GM12878 (cell line): ENCODE results near the gene DKC1. TPM values are rescaled to one million over a fixed set of nuclear protein-coding genes. Genes with fewer than 3 reads are reported as not detected.

Experiments used
- ATAC-seq: fragments of 200-7000 bp; cut with Tn5 transposase; 3 replicates; pipeline ENCODE4 v1.9.1; 2020; ENCODE audit warnings: mild to moderate bottlenecking, moderate library complexity
- BruUV-seq: library from RNA; stranded (reverse); fragments of 400-500 nt; replicated peaks from 2 replicates; lab custom pipeline; 2021; lab: Mats Ljungman, UMichigan
- CTCF ChIA-PET: fragments of 300-600 bp; sonication (Branson Sonifier 250); formaldehyde crosslinking; extraction: SDS; loops from one replicate; lab custom pipeline; 2021; ENCODE audit warnings: inconsistent platforms; lab: Yijun Ruan, JAX
- POLR2A ChIA-PET: fragments of 350-600 bp; formaldehyde crosslinking; extraction: SDS; loops from one replicate; lab custom pipeline; 2021; ENCODE audit warnings: inconsistent platforms; lab: Charles Lee
- RAD21 ChIA-PET: fragments of 300-600 bp; sonication (Branson Sonifier 250); formaldehyde crosslinking; loops from one replicate; lab custom pipeline; 2023; ENCODE audit warnings: antibody characterized with exemption; ENCODE audit not compliant: unreplicated experiment; lab: Charles Lee
- SMC1A ChIA-PET: fragments of 300-600 bp; sonication (Branson Sonifier 250); formaldehyde crosslinking; loops from one replicate; lab custom pipeline; 2023; ENCODE audit not compliant: unreplicated experiment, uncharacterized antibody; lab: Charles Lee
- DNase-seq: peaks from one replicate; pipeline ENCODE4 v3.0.0-alpha.2; 2011; ENCODE audit warnings: low read depth, low spot score
- FAIRE-seq: peaks from 3 replicates; lab custom pipeline; 2011; peaks lifted over from hg19 to GRCh38; lab: Jason Lieb, UNC
- H2AFZ ChIP-seq: 2 replicates; pipeline ENCODE4 v1.6.0; 2011; ENCODE audit warnings: low read depth, low read length, control low read depth; ENCODE audit not compliant: control insufficient read depth
- H3K27ac ChIP-seq: 2 replicates; pipeline ENCODE4 v1.5.1; 2011; ENCODE audit warnings: control low read depth; ENCODE audit not compliant: control insufficient read depth, insufficient read depth
- H3K27me3 ChIP-seq, 2 experiments: replicated peaks in 1 of 2; 2 replicates each; pipeline versions ENCODE4 v1.6.0 to v1.6.1; 2011; ENCODE audit warnings: low read length in 1 of 2; ENCODE audit not compliant: control insufficient read depth in 2 of 2, insufficient read depth in 2 of 2
- H3K36me3 ChIP-seq, 2 experiments: 2 replicates each; pipeline ENCODE4 v1.5.1; 2011; ENCODE audit warnings: low read length in 1 of 2; ENCODE audit not compliant: control insufficient read depth in 2 of 2, insufficient read depth in 2 of 2
- H3K4me1 ChIP-seq: 2 replicates; pipeline ENCODE4 v1.6.1; 2011; ENCODE audit warnings: mild to moderate bottlenecking, low read length, moderate library complexity, mixed read lengths; ENCODE audit not compliant: control insufficient read depth, insufficient read depth
- H3K4me2 ChIP-seq: 2 replicates; pipeline ENCODE4 v1.6.0; 2011; ENCODE audit warnings: control low read depth; ENCODE audit not compliant: control insufficient read depth, insufficient read depth
- H3K4me3 ChIP-seq: fragments of 200-600 bp; sonication (generic); 2 replicates; pipeline ENCODE4 v1.5.1; 2016
- H3K79me2 ChIP-seq: 2 replicates; pipeline ENCODE4 v1.6.0; 2011; ENCODE audit warnings: low read length; ENCODE audit not compliant: control insufficient read depth, insufficient read depth
- H3K9ac ChIP-seq: 2 replicates; pipeline ENCODE4 v1.8.0; 2011; ENCODE audit warnings: low read length, control low read depth, mixed read lengths; ENCODE audit not compliant: control insufficient read depth, insufficient read depth
- H3K9me3 ChIP-seq: replicated peaks from 3 replicates; pipeline ENCODE4 v1.5.1; 2011; ENCODE audit warnings: mild to moderate bottlenecking, low read length; ENCODE audit not compliant: control insufficient read depth, insufficient read depth
- H4K20me1 ChIP-seq: 2 replicates; pipeline ENCODE4 v1.6.0; 2011; ENCODE audit not compliant: control insufficient read depth, insufficient read depth
- CHD4 ChIP-seq: fragments of 200-600 bp; sonication (generic); IDR thresholded peaks from 2 replicates; pipeline ENCODE4 v1.6.1; 2016; ENCODE audit warnings: mild to moderate bottlenecking
- ETV6 ChIP-seq, 2 experiments: fragments of 450-650 bp in 1 of 2; IDR thresholded peaks in 1 of 2; conservative IDR thresholded peaks in 1 of 2; 2 replicates each; pipeline ENCODE4 v1.6.1; 2014; ENCODE audit warnings: antibody characterized with exemption in 1 of 2, borderline replicate concordance in 1 of 2, low read depth in 1 of 2, mild to moderate bottlenecking in 1 of 2, moderate library complexity in 1 of 2
- FOXK2 ChIP-seq: fragments of 450-650 bp; IDR thresholded peaks from 2 replicates; pipeline ENCODE4 v1.6.1; 2017; ENCODE audit warnings: mild to moderate bottlenecking, moderate library complexity
- IRF5 ChIP-seq: fragments of 450-650 bp; IDR thresholded peaks from 2 replicates; pipeline ENCODE4 v1.6.1; 2017; ENCODE audit warnings: borderline replicate concordance
- KAT2A ChIP-seq: conservative IDR thresholded peaks from 2 replicates; pipeline ENCODE4 v1.6.1; 2011; ENCODE audit warnings: low read depth, low read length; ENCODE audit not compliant: control insufficient read depth
- MTA3 ChIP-seq: IDR thresholded peaks from 2 replicates; pipeline ENCODE4 v1.6.1; 2012; ENCODE audit warnings: low read length, inconsistent platforms, borderline replicate concordance
- MYC ChIP-seq: IDR thresholded peaks from 2 replicates; pipeline ENCODE4 v1.6.1; 2011; ENCODE audit warnings: mild to moderate bottlenecking, low read length, moderate library complexity, inconsistent platforms; ENCODE audit not compliant: insufficient read depth, insufficient replicate concordance, insufficient read length, severe bottlenecking
- NFYA ChIP-seq: IDR thresholded peaks from 2 replicates; pipeline ENCODE4 v1.6.1; 2011; ENCODE audit warnings: low read depth, mild to moderate bottlenecking, low read length, improper control_type of control experiment, borderline replicate concordance
- PAX5 ChIP-seq: IDR thresholded peaks from 2 replicates; pipeline ENCODE4 v1.6.1; 2011; ENCODE audit warnings: low read depth, low read length, borderline replicate concordance
- PAX8 ChIP-seq: fragments of 450-650 bp; IDR thresholded peaks from 2 replicates; pipeline ENCODE4 v1.6.1; 2017; ENCODE audit warnings: mild to moderate bottlenecking, moderate library complexity
- PKNOX1 ChIP-seq: fragments of 450-650 bp; IDR thresholded peaks from 2 replicates; pipeline ENCODE4 v1.6.1; 2016; ENCODE audit warnings: mild to moderate bottlenecking
- POU2F2 ChIP-seq: IDR thresholded peaks from 3 replicates; pipeline ENCODE4 v1.6.1; 2011; ENCODE audit warnings: low read depth, mild to moderate bottlenecking, low read length, borderline replicate concordance
- RELB ChIP-seq: fragments of 450-650 bp; IDR thresholded peaks from 2 replicates; pipeline ENCODE4 v1.6.1; 2017; ENCODE audit warnings: low read depth, mild to moderate bottlenecking, moderate library complexity
- SIX5 ChIP-seq: IDR thresholded peaks from 2 replicates; pipeline ENCODE4 v1.6.1; 2011; ENCODE audit warnings: mild to moderate bottlenecking, low read depth, low read length, moderate library complexity; ENCODE audit not compliant: severe bottlenecking
- SRF ChIP-seq, 2 experiments: IDR thresholded peaks; 2 replicates each; pipeline ENCODE4 v1.6.1; 2011; ENCODE audit warnings: low read depth in 2 of 2, low read length in 2 of 2, mild to moderate bottlenecking in 1 of 2, moderate library complexity in 1 of 2
- STAT3 ChIP-seq: IDR thresholded peaks from 2 replicates; pipeline ENCODE4 v1.6.1; 2011; ENCODE audit warnings: low read depth, low read length, improper control_type of control experiment
- TARDBP ChIP-seq: IDR thresholded peaks from 2 replicates; pipeline ENCODE4 v1.6.1; 2016; ENCODE audit warnings: borderline replicate concordance
- TCF3 ChIP-seq: IDR thresholded peaks from 2 replicates; pipeline ENCODE4 v1.6.1; 2012; ENCODE audit warnings: low read depth, mild to moderate bottlenecking, low read length, borderline replicate concordance; ENCODE audit not compliant: insufficient read depth
- USF1 ChIP-seq: IDR thresholded peaks from 2 replicates; pipeline ENCODE4 v1.6.1; 2011; ENCODE audit warnings: borderline replicate concordance, low read depth, mild to moderate bottlenecking, moderate library complexity, mixed read lengths, low read length; ENCODE audit not compliant: insufficient read depth; ENCODE audit errors: extremely low read length
- YY1 ChIP-seq: IDR thresholded peaks from 2 replicates; pipeline ENCODE4 v1.6.1; 2011; ENCODE audit warnings: low read depth, mild to moderate bottlenecking, low read length
- WGBS: methylation state at CpG from one replicate; pipeline ENCODE4 v1.1.6; 2016; ENCODE audit warnings: low lambda C conversion rate; ENCODE audit not compliant: insufficient replicate concordance, insufficient coverage; ENCODE audit errors: missing lambda C conversion rate; 5-methylcytosine and 5-hydroxymethylcytosine counted together
- in situ Hi-C: fragments of 300-500 bp; cut with MboI; formaldehyde crosslinking; loops from 9 replicates; pipeline ENCODE4 v1.14.3; 2018; ENCODE audit warnings: mixed read lengths
- intact Hi-C: fragments of 100-400 bp; cut with micrococcal nuclease; formaldehyde crosslinking; loops from one replicate; pipeline ENCODE4 v1.14.2; 2022; ENCODE audit not compliant: unreplicated experiment
- polyA plus RNA-seq, 11 experiments: library from polyadenylated mRNA; depleted of rRNA in 4 of 11; unstranded in 6 of 11; stranded (reverse) in 5 of 11; fragments of >200 nt; fragmentation: Nextera tagmentation in 4 of 11; fragmentation: Illumina TruSeq in 1 of 11; extraction: Ambion mirVana in 4 of 11; extraction: Trizol in 1 of 11; gene quantifications; 1 replicate in 1 of 11; 2 replicates in 10 of 11; pipeline versions ENCODE4 v1.2.1 to v1.2.3, GENCODE V29; 2011 to 2016; ENCODE audit warnings: inconsistent platforms in 2 of 11, missing spikeins in 2 of 11, low read depth in 1 of 11
- total RNA-seq, 4 experiments: library from RNA; depleted of rRNA in 3 of 4; stranded (reverse); fragments of >200 nt in 3 of 4; fragmentation: Illumina TruSeq in 1 of 4; extraction: Trizol in 1 of 4; gene quantifications; 2 replicates each; pipeline versions ENCODE4 v1.2.1 to v1.2.3, GENCODE V29; 2013 to 2021

Gene DKC1
- total and polyA plus RNA-seq, 10 of the 15 experiments (the other 5 are each of a cell fraction or from before 2014, with no cell fraction given): 70.1 to 159 (median 116) TPM

GRCh38 chrX:154785716-154786115 lies 23.1 kb downstream of the DKC1 start:
- no peak overlapping the region for H2AFZ ChIP-seq
- BruUV-seq: no TSS peak
- H3K9ac ChIP-seq: no peak overlapping the region
- no peaks in the 10 kb centered on the region for H3K79me2 ChIP-seq
- in situ Hi-C loops (no loop called here), intact Hi-C loops (no loop called here)
- H3K36me3 ChIP-seq: no peaks in the 10 kb centered on the region
- ATAC-seq (no peak), FAIRE-seq (no peak), DNase-seq (no peak)
- TF ChIP-seq MTA3 (no peak), FOXK2 (no peak), STAT3 (no peak), YY1 (no peak), SIX5 (no peak), USF1 (no peak), CHD4 (no peak), IRF5 (no peak), POU2F2 (no peak), NFYA (no peak), TARDBP (no peak), PAX8 (no peak), TCF3 (no peak), KAT2A (no peak), RELB (no peak), SRF (IDR thresholded peaks at IDR 0.05; ENCODE audit: low read depth in 2 of 2, low read length in 2 of 2) (no peak), PAX5 (no peak), ETV6 (conservative IDR thresholded peaks at IDR 0.05 in 1 of 2, IDR thresholded peaks at IDR 0.05 in 1 of 2; ENCODE audit: borderline replicate concordance in 1 of 2, low read depth in 1 of 2) (no peak), PKNOX1 (no peak), MYC (no peak)
- CTCF ChIA-PET: no interaction called here
- SMC1A ChIA-PET: no interaction called here
- H3K9me3 ChIP-seq: no peaks in the 10 kb centered on the region
- RAD21 ChIA-PET: no interaction called here
- H3K4me3 ChIP-seq: no peak overlapping the region
- no peaks in the 10 kb centered on the region; the same call in 1 of the 2 replicates for H3K4me1 ChIP-seq
- no peaks in the 10 kb centered on the region for H4K20me1 ChIP-seq
- WGBS: 54% methylated on average over 6 of the region's 6 CpGs
- POLR2A ChIA-PET: interaction anchor here (0.5 kb wide), 1 partner anchor 631 kb away, joined by 13 read pairs; no protein-coding TSS in a partner anchor
- H3K4me2 ChIP-seq: no peak overlapping the region
- H3K27ac ChIP-seq: no peak overlapping the region
- H3K27me3 ChIP-seq: no peaks in the 10 kb centered on the region
